HG03135 (cell line): Measurements from ENCODE around the gene KIAA0753.
"Not testable (repeated sequence)": the region's sequence is repeated elsewhere in the genome, so short reads cannot be mapped to it uniquely, and the experiment has no call there.

Source experiments
- ATAC-seq: cut with Tn5 transposase; IDR thresholded peaks from one replicate; pipeline ENCODE4 v1.9.1; 2021; ENCODE audit warnings: mild to moderate bottlenecking, moderate library complexity; ENCODE audit not compliant: unreplicated experiment

Gene KIAA0753

DNA sequence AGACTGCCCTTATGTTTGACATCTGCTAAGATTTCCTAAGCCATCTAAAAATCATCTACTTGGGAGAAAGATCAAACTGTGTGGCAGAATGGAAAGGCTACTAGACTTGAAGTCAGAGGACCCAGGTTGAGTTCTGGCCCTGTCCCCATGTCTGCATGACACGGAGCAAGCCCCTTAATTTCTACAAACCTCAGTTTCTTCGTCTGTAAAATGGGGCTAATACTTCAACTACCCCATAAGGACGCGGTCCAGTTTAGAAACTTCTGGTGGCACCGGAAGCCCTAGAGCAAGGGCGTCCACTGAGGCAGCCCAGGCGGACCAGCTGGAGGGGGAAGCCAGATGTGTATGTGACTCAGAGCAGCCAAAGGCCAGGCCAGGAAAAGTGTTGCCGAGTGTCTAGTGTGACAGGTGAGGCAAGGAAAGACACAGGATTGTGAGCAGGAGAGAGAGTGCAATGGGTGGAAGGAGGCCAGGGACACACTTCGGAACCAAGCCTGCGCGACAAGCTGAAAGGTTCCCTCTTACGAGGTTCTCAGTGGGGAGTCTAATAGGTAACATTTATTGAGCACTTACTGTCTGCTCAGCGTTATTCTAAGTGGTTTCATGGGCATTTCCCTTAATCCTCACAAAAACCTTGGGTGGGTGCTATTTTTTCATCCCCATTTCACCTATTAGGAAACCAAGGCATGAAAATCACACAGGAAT, 66.4 kb downstream of the KIAA0753 start:
- no peak for ATAC-seq

- not testable (repeated sequence) for ATAC-seq
Measured at GRCh38 chr17:6573495-6573894, 67.0 kb downstream of the KIAA0753 start.

DNA sequence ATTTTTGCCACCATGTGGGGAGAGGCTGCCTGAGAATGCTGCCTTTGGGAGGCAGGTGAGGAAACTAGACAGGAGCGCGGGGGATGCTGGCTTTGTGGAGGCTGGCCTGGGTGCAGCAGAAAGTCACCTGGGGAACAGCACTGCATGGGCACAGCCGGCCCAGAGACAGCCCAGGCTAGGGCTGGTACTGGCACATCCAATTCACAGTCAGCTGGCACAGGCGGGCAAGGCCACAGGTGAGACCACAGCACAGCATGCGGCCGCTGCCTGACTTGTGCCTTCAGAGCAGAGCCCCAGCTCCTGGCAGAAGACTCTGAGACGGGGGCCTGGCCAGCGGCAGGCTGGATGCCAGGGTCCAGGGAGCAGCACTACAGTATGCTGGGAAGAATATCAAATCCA, 67.5 kb downstream of the KIAA0753 start:
- ATAC-seq, result no peak

DNA sequence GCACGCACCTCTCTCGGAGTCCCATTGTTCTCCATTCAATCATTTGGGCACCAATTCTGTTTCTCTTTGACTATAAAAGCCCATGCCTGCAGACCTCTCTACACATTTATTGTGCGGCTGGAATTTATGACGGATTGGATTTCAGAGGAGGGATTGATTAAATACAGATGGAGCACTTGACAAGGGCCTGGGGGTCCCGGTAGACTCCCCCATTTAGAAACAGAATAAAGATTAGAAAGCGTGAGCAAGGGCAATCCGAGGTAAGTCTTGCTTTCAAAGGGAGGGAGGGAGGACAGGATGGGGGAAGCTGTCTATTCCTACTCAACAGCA, 69.1 kb downstream of the KIAA0753 start:
- no peak for ATAC-seq

GRCh38 chr17:6570731-6571451, 69.6 kb downstream of the KIAA0753 start:
- ATAC-seq, result no peak

GRCh38 chr17:6569370-6570285, 70.9 kb downstream of the KIAA0753 start:
- no peak for ATAC-seq

DNA sequence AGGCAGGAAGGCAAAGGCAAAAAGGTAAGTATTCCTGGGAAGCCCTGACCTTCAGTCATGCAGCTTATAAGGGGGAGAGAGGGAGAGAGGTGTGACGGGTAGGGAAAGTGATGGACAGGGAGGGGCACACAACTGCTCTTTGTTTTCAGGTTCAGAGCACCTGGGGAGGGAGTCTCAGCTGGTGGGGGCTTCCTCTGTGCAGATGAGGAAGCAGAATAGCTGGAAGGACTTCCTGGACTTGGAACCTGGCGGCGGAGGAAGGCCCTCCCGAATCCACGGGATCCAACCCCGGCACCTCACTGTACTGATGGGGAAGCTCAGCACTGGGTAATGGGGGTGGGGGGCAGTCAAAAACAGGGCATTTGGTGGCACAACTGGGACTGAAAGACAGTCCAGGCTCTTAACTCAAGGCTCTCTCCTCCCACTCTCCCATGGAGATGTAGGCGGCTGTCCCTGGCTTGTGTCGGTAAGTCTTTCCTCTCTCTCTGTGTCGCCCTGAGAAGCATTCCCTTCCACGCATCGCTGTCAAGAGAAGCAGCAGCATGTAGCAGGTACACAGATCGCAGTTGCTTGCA, 72.2 kb downstream of the KIAA0753 start:
- ATAC-seq, result no peak

DNA sequence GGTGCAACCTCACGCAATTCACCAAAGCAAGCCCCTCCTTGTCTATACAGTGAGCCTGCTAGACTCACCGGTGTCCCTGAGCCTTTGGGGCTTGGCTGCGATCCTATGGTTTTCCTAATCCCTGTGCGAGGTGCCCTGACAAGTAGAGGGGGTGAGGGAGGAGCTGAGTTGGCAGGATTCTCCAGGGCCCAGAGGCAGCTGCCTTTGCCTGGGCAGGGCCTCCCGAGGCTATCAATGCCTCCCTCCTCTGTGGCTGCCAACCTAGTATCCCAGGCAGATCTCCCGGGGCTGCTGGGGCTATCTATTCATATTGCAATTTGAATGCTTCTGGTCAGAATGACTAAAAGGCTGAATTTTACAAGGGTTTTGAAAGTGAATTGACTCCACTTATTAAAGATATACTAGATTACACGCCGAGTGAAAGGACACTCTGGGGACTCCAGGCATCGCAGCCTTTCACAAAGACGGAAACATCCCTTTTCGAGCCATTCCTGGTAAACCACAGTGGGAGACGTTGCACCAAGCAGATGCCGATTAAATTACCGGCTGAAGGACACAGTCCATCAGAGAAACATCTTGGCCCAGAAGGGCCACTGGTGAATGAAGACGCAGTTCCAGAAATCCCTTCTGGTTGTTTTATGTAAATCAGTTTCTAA, 72.9 kb downstream of the KIAA0753 start:
- ATAC-seq, result no peak

- no peak for ATAC-seq
Measured at GRCh38 chr17:6561446-6561845, 79.1 kb downstream of the KIAA0753 start.

DNA sequence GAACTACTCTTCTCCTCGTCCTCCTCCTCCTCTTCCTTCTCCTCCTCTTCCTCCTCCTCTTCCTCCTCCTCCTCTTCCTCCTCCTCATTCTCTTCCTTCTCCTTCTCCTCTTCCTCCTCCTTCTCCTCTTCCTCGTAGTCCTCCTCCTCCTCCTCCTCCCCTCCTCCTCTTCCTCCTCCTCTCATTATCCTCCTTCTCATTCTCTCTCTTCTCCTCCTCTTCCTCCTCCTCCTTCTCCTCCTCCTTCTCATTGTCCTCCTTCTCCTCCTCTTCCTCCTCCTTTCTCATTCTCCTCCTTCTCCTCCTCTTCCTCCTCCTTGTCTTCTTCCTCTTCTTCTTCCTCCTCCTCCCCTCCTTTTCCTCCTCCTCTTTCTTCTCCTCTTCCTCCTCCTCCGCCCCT, 80.0 kb downstream of the KIAA0753 start:
- ATAC-seq, result no peak

- ATAC-seq, result no peak
Measured at GRCh38 chr17:6559753-6560215, 80.7 kb downstream of the KIAA0753 start.

- no peak for ATAC-seq
Measured at GRCh38 chr17:6558932-6559752, 81.4 kb downstream of the KIAA0753 start.

DNA sequence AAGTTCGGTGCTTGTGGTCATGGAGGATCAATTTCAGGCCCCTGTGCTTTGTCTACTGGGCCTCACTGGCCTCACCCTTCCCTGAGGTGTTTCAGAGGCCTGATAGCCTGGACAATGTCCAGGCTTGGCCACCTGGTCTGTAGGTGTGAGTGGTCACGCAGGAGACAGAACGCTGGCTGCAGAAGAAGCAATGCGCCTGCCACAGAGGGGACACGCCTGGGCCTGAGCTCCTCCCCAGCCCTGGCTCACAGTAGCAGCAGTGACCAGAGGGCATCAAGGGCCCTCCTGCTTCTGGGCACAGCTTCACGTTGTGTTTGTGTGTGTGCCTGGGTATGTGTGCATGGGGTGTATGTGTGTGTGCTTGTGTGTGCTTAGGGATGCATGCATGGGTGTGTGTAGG, 82.2 kb downstream of the KIAA0753 start:
- no peak for ATAC-seq

GRCh38 chr17:6557040-6557438, 83.5 kb downstream of the KIAA0753 start:
- no peak for ATAC-seq

DNA sequence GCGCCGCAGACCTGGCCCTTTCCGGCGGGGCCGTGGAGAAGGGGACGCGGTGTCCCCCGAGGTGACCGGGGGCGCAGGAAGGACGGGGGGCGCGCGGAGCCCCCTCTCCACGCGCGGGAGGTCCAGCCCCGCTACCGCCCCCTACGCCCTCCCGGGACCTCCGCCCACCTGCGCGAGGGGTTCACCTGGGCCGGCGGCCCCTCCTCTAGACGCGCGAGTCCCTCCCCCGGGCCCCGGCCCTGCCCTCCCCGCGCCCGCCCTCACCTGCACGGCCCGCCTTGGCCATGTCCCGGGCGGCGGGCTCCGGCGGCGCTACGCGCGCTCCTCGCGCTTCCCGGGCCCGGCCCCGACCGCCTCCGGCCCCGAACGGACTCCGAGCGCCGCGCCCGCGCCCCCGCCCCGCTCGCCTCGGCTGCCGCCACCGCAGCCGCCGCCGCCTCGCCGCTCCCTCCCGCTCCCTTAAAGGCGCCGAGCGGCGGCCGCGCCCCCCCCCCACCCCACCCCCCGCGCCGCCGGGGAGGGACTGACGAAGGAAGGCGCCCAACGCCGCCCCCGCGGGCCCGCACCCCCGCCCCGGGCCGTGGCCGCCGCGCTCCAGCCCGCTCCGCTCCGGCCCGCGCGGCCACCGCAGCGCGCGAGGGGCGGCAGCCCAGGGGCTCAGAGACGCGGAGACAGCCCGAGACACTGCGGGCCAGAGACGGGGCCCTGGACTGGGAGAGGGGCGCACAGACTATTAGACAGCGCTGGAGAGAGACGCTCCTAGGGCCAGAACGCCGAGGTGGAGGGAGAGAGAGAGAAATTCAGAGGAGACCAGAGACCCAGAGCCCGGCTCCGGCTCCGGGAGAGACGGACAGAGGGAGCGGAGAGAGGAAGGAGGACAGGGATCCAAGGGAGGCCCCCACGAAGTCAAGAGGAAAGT, 84.1 kb downstream of the KIAA0753 start, which contains the start of gene PITPNM3:
Gene PITPNM3, minus strand, starts transcription at position 435 of the 919 bp plus-strand sequence. Its CDS starts 149 bp downstream, at position 286.
- ATAC-seq, result no peak

DNA sequence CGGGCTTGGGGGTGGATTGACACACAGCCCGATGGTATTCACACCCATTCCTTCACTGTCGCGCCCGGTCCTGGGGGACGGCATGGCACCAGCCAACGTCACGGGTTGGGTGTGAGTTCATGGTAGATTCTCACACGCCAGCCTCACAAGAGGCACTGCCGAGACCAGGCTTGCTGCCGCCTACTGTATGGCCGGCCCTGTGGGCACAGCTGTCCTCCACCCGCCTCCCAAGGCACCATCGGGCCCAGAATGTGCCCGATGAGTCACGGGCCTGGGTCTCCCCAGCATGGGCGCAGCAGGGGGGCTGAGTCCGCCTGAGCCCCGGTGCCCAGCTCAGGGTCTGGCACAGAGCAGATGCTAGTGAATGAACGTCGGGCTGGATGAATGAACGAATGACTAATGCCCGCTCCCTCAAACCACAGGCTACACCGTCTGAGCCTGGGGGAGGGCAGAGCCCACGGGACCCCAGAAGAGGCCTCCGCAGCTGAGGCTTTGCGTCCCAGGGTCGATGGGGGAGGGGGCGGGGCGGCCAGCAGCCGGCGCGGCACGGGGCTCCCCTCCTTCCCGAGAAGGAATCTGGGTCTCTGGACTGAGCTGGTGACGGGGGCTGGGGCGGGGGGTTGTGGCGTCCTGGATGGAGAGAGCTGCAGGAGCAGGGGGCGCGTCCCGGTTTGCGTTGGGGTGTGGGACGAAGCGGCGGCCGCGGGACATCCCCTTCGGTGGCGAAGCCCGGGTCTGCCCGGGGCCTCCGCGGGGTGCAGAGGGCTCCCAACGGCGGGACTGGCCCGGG, 85.0 kb downstream of the KIAA0753 start:
- ATAC-seq, result no peak

DNA sequence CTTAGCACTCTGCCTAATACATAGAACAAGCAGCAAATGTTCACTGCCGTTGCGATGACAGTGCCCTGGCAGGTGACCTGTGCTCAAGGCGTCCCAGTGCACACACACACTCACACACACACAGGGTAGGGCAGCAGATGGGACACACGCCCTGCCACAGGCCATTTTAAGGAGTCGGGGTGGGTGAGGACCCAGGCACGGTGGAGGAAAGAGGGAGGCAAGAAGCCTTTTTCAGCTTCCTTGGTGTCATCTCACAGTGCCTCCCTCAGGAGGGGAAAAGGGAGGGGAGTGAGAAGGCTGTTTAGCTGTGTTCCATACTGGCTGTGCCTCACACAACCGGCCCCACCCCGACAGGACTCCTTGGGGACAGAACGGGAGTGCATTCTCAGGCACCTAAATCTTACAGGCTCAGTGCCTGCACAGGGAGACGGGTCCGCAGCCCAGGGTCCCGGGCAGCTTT, 85.6 kb downstream of the KIAA0753 start:
- ATAC-seq, result no peak

DNA sequence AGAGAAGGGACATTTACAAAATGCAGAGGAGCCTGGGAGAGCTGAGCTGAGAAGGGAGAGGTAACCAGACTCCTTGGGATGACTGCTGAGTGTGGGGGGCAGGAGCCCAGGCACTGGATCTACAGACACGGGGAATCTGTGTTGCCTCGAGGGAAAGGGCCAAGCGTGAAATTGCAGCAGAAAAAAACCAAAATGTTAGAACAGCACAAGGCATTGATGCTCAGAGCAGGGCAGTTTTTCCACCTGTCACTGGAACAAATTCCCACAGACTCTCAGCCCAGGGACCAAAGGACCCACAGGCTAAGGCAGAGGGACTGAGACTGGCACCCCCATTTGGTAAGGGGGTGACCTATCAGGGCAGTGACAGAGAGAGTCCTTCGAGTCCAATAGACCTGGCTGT, 86.2 kb downstream of the KIAA0753 start:
- no peak for ATAC-seq
